ENCODE data around the gene ARID1B.

The ARID1B gene

GRCh38 chr6:157117431-157118095 is 340.4 kb downstream of the ARID1B start:
- DNase-seq, result no peak

- DNase-seq, result no peak
Measured at GRCh38 chr6:157119502-157120027, 342.4 kb downstream of the ARID1B start.

GRCh38 chr6:157120534-157121232 is 343.5 kb downstream of the ARID1B start:
- no peak for DNase-seq

- DNase-seq, result no peak
Measured at GRCh38 chr6:157121897-157122296, 344.7 kb downstream of the ARID1B start.

- DNase-seq, result no peak
Measured at GRCh38 chr6:157123234-157123633, 346.1 kb downstream of the ARID1B start.

- DNase-seq, result no peak
Measured at GRCh38 chr6:157124485-157125254, 347.5 kb downstream of the ARID1B start.

- no peak for DNase-seq
Measured at GRCh38 chr6:157125531-157125930, 348.4 kb downstream of the ARID1B start.

- DNase-seq, result no peak
Measured at GRCh38 chr6:157126183-157127098, 349.3 kb downstream of the ARID1B start.

GRCh38 chr6:157128235-157128775 is 351.1 kb downstream of the ARID1B start:
- no peak for DNase-seq

- DNase-seq, result no peak
Measured at GRCh38 chr6:157131250-157131649, 354.1 kb downstream of the ARID1B start.

GRCh38 chr6:157133856-157134255 is 356.7 kb downstream of the ARID1B start:
- peak; percentile 28 for DNase-seq

GRCh38 chr6:157134402-157135047 is 357.3 kb downstream of the ARID1B start:
- DNase-seq, result no peak

- no peak for DNase-seq
Measured at GRCh38 chr6:157135691-157136090, 358.5 kb downstream of the ARID1B start.

- DNase-seq, result no peak
Measured at GRCh38 chr6:157137501-157137900, 360.3 kb downstream of the ARID1B start.

- DNase-seq, result no peak
Measured at GRCh38 chr6:157139054-157139708, 362.0 kb downstream of the ARID1B start.

- no peak for DNase-seq
Measured at GRCh38 chr6:157143171-157143889, 366.2 kb downstream of the ARID1B start.

- no peak for DNase-seq
Measured at GRCh38 chr6:157143890-157144798, 367.0 kb downstream of the ARID1B start.

- no peak for DNase-seq
Measured at GRCh38 chr6:157144859-157145568, 367.8 kb downstream of the ARID1B start.
